Measurements from ENCODE around the gene ANKRD44. TPM values are rescaled to one million over a fixed set of nuclear protein-coding genes. Genes with fewer than 3 reads are reported as not detected.

The ANKRD44 gene
- total RNA-seq, 4 donors from 2014 or later: 24.4 to 51.8 (median 35.7) TPM

GRCh38 chr2:197236816-197237215, 73.8 kb downstream of the ANKRD44 start:
- H3K36me3 ChIP-seq: no peaks in the 10 kb centered on the region
- TF ChIP-seq POLR2AphosphoS5 (IDR thresholded peaks at IDR 0.05) (no peak), EP300 (IDR thresholded peaks at IDR 0.05) (no peak), POLR2A (IDR thresholded peaks at IDR 0.05) (no peak), CTCF (IDR thresholded peaks at IDR 0.05) (no peak)
- no peak for ATAC-seq
- H3K4me3 ChIP-seq: no peak overlapping the region
- no peak overlapping the region for H3K27ac ChIP-seq
- 61 to 69% methylated on average over 6 to 7 of the region's 7 CpGs for WGBS, 2 donors (ENCODE audit: low coverage in 1 of 2)
- H3K4me1 ChIP-seq: peaks cover 0 to 53% (median 0%) of the 10 kb centered on the region in 3 donors
- H3K27me3 ChIP-seq: no peaks in the 10 kb centered on the region
- H3K9me3 ChIP-seq: no peaks in the 10 kb centered on the region

DNA sequence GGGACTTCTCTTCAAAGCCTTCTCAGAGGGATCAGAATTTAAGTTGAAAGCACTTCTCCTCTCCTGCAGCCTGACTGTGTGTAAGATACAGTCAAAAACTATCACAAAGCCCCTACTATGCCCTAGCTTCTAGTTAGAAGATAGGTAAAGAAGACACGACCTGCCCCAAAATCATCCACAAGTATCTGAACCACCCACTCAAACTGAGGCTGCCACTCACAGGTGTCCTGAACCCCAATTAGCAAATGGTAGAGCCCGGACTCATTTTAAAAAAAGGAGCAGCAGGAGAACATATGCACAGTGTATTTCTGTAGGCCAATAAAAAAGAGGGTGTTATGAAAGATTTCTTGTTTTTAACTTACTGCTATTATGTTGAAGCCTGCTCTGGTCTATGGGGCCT, 74.4 kb downstream of the ANKRD44 start:
- Histone ChIP-seq H3K9me3 (no peaks in the 10 kb centered on the region), H3K4me3 (no peak overlapping the region), H3K27ac (no peak overlapping the region), H3K27me3 (no peaks in the 10 kb centered on the region), H3K4me1 (peaks cover 0 to 51% (median 0%) of the 10 kb centered on the region in 3 donors), H3K36me3 (no peaks in the 10 kb centered on the region)
- TF ChIP-seq POLR2AphosphoS5 (IDR thresholded peaks at IDR 0.05) (no peak), POLR2A (IDR thresholded peaks at IDR 0.05) (no peak), CTCF (IDR thresholded peaks at IDR 0.05) (no peak), EP300 (IDR thresholded peaks at IDR 0.05) (no peak)
- WGBS, 2 donors (ENCODE audit: low coverage in 1 of 2): 80 to 85% methylated on average over 1 to 2 of the region's 2 CpGs
- no peak for ATAC-seq

DNA sequence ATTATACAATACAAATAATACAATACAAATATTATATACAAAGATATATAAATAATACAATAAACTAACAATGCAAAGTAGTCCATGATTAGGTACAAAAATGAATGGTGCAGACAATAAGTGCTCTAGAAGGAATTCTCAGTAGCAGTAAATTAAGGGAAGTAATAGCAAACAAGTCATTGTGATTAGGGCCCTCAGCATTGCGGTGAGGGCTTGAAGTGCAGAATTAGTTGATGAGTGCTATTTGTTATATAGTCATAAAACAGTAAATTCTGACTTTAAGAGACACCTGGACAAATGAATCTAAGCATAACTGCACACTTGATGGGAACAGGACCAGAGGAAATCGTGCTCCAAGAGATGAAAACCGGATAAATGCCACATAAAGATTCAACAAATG, 74.9 kb downstream of the ANKRD44 start:
- Histone ChIP-seq H3K27ac (no peak overlapping the region), H3K4me1 (peaks cover 0 to 48% (median 0%) of the 10 kb centered on the region in 3 donors), H3K36me3 (no peaks in the 10 kb centered on the region), H3K9me3 (no peaks in the 10 kb centered on the region), H3K4me3 (no peak overlapping the region), H3K27me3 (no peaks in the 10 kb centered on the region)
- WGBS, 2 donors (ENCODE audit: low coverage in 1 of 2): 100% methylated on average over 3 of the region's 3 CpGs
- TF ChIP-seq CTCF (IDR thresholded peaks at IDR 0.05) (no peak), POLR2AphosphoS5 (IDR thresholded peaks at IDR 0.05) (no peak), POLR2A (IDR thresholded peaks at IDR 0.05) (no peak), EP300 (IDR thresholded peaks at IDR 0.05) (no peak)
- ATAC-seq: no peak

GRCh38 chr2:197234671-197235191, 75.8 kb downstream of the ANKRD44 start:
- ATAC-seq: no peak
- Histone ChIP-seq H3K4me3 (no peak overlapping the region), H3K4me1 (peaks cover 0 to 48% (median 0%) of the 10 kb centered on the region in 3 donors), H3K27me3 (no peaks in the 10 kb centered on the region), H3K9me3 (no peaks in the 10 kb centered on the region), H3K27ac (no peak overlapping the region), H3K36me3 (no peaks in the 10 kb centered on the region)
- TF ChIP-seq POLR2A (IDR thresholded peaks at IDR 0.05): no peak
- TF ChIP-seq EP300 (IDR thresholded peaks at IDR 0.05): no peak
- TF ChIP-seq CTCF (IDR thresholded peaks at IDR 0.05): no peak
- no peak for TF ChIP-seq POLR2AphosphoS5 (IDR thresholded peaks at IDR 0.05)
- WGBS, 2 donors (ENCODE audit: low coverage in 1 of 2): 93 to 95% methylated on average over 3 of the region's 4 CpGs

GRCh38 chr2:197233473-197233872, 77.1 kb downstream of the ANKRD44 start:
- Histone ChIP-seq H3K27me3 (no peaks in the 10 kb centered on the region), H3K27ac (no peak overlapping the region), H3K4me1 (peaks cover 0 to 44% (median 0%) of the 10 kb centered on the region in 3 donors), H3K4me3 (no peak overlapping the region), H3K36me3 (no peaks in the 10 kb centered on the region), H3K9me3 (no peaks in the 10 kb centered on the region)
- TF ChIP-seq EP300 (IDR thresholded peaks at IDR 0.05): no peak
- no peak for TF ChIP-seq POLR2AphosphoS5 (IDR thresholded peaks at IDR 0.05)
- TF ChIP-seq CTCF (IDR thresholded peaks at IDR 0.05): no peak
- no peak for TF ChIP-seq POLR2A (IDR thresholded peaks at IDR 0.05)
- no peak for ATAC-seq

Data from gastroesophageal sphincter (tissue), 4 donors.